ENCODE results near the gene CLDN15. TPM values are rescaled to one million over a fixed set of nuclear protein-coding genes. Genes with fewer than 3 reads are reported as not detected.
"Not testable (repeated sequence)": the region's sequence is repeated elsewhere in the genome, so short reads cannot be mapped to it uniquely, and the experiment has no call there.

The CLDN15 gene
- total RNA-seq, 4 donors from 2014 or later, result 9.5 to 21.2 (median 13.0) TPM

DNA sequence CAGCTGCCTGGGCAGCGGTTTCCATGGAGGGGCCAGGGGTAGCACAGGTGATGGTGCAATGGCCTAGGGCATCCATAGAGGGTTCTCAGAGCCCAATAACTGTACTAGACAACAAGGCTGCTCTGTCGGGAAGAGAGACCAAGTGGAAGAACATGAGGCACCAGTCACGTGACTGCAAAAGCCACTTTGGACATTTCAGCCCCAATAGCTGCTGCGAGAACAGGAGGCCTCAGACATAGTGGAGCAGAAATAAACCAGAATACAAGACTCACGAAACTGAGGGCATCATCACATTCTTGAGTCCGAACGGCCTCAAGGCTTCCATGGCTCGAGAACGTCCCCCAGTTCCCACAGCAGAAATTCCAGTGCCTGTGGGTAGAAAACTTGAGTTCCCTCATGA is 39.6 kb upstream of the CLDN15 start:
- no peak overlapping the region for H3K4me3 ChIP-seq (ENCODE audit: low read depth, poor library complexity, severe bottlenecking)
- 75 to 79% methylated on average over 9 of the region's 9 CpGs for WGBS, 2 donors
- TF ChIP-seq, protein P1, sequence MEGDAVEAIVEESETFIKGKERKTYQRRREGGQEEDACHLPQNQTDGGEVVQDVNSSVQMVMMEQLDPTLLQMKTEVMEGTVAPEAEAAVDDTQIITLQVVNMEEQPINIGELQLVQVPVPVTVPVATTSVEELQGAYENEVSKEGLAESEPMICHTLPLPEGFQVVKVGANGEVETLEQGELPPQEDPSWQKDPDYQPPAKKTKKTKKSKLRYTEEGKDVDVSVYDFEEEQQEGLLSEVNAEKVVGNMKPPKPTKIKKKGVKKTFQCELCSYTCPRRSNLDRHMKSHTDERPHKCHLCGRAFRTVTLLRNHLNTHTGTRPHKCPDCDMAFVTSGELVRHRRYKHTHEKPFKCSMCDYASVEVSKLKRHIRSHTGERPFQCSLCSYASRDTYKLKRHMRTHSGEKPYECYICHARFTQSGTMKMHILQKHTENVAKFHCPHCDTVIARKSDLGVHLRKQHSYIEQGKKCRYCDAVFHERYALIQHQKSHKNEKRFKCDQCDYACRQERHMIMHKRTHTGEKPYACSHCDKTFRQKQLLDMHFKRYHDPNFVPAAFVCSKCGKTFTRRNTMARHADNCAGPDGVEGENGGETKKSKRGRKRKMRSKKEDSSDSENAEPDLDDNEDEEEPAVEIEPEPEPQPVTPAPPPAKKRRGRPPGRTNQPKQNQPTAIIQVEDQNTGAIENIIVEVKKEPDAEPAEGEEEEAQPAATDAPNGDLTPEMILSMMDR (IDR thresholded peaks at IDR 0.05), result no peak
- no peak for TF ChIP-seq POLR2A (IDR thresholded peaks at IDR 0.05)
- intact Hi-C loops (cut with DNase I; ENCODE audit: low total_unique reads), result no loop called here
- no peak for DNase-seq (ENCODE audit: low spot score in 2 of 2)

DNA sequence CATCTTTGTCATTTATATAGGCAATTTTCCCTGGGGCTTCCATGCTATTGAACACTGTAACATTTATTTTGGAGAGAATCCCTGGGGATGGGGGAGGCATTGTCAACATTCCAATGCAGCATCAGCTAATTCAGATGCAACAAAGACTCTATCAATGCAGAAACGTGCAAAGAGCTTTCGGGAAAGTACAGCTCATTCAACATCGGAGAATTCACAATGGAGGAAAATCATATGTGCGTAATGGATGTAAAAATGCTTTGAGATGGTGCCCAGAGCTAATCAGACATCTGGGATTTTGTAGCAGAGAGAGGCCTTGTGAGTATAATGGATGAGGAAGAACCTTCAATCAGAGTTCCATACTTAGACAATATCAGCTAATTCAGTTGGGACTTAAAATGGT is 35.6 kb upstream of the CLDN15 start:
- no peak for TF ChIP-seq POLR2A (IDR thresholded peaks at IDR 0.05)
- TF ChIP-seq, protein P1 (IDR thresholded peaks at IDR 0.05), result no peak
- WGBS, 2 donors, result 31 to 48% methylated on average over 4 of the region's 4 CpGs
- H3K4me3 ChIP-seq (ENCODE audit: low read depth, poor library complexity, severe bottlenecking), result no peak overlapping the region
- intact Hi-C loops (cut with DNase I; ENCODE audit: low total_unique reads), result no loop called here
- DNase-seq (ENCODE audit: low spot score in 2 of 2), result no peak

DNA sequence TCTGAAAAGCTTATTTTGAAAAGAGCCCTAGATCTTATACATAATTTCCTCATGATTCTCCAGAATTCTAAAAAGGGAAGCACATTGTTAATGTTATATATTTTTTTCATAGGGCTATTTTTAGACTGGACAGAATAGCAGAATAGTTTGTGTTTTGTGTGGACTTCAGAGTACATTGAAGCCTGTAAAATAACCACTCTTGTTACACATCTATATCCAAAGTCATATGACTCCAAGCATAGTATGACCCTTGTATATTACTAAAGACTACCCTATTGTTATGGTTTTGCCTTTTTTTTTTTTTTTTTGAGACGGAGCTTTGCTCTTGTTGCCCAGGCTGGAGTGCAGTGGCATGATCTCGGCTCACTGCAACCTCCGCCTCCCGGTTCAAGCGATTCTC is 33.4 kb upstream of the CLDN15 start:
- intact Hi-C loops (cut with DNase I; ENCODE audit: low total_unique reads), result no loop called here
- TF ChIP-seq, protein P1 (IDR thresholded peaks at IDR 0.05), result no peak
- no peak for TF ChIP-seq POLR2A (IDR thresholded peaks at IDR 0.05)
- H3K4me3 ChIP-seq (ENCODE audit: low read depth, poor library complexity, severe bottlenecking), result no peak overlapping the region
- WGBS, 2 donors, result 72 to 74% methylated on average over 5 of the region's 5 CpGs
- DNase-seq (ENCODE audit: low spot score in 2 of 2), result no peak

DNA sequence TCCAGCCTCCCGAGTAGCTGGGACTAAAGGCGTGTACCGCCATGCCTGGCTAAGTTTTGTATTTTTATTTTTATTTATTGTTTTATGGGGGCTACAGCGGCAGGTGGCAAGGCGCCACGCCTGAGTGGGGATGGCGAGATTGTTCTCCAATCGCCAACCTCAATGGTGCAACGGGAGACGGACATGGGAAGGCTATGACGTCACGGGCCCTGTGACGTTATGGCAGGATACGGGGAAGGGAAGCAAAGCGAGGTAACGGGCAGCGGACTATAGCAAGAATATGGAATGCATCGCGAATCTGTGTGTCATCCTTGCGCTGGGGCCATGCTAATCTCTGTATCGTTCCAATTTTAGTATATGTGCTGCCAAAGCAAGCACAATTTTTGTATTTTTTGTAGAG is 32.1 kb upstream of the CLDN15 start:
- TF ChIP-seq POLR2A (IDR thresholded peaks at IDR 0.05), result no peak
- TF ChIP-seq, protein P1 (IDR thresholded peaks at IDR 0.05), result no peak
- intact Hi-C loops (cut with DNase I; ENCODE audit: low total_unique reads), result no loop called here
- no peak overlapping the region for H3K4me3 ChIP-seq (ENCODE audit: low read depth, poor library complexity, severe bottlenecking)
- WGBS, 2 donors, result 89 to 92% methylated on average over 21 of the region's 21 CpGs
- no peak for DNase-seq (ENCODE audit: low spot score in 2 of 2)

DNA sequence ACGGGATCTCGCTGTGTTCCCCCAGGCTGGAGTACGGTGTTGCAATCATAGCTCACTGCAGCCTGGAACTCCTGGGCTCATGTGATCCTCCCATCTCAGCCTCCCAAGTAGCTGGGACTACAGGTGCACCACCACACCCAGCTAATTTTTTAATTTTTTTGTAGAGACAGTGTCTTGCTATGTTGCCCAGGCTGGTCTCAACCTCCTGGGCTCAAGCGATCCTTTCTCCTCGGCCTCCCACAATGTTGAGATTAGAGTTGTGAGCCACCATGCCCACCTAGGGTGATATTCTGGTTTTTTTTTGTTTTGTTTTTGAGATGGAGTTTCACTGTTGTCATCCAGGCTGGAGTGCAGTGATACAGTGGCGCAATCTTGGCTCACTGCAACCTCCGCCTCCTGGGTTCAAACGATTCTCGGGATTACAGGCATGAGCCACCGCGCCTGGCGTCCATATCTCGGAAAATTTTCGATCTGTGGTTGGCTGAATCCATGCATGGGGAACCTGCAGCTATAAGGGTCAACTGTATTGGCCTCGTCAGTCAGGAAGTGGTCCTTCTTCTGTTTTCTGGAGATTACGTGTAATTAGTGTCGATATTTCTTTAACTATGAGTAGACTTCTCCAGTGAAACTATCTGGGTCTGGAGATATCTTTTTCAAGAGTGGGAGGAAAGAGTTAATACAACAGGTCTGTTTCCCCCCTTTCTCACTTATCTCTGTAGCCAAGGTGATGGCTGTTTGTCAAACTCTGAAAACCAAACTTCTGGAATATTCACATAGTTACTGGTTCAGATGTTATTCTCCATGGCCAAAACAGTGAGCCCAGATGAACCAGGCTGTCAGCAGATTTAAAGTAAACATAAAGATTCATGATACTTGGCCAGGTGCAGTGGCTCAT is 28.3 kb upstream of the CLDN15 start:
- TF ChIP-seq, protein P1 (IDR thresholded peaks at IDR 0.05), result no peak
- no peak for TF ChIP-seq POLR2A (IDR thresholded peaks at IDR 0.05)
- intact Hi-C loops (cut with DNase I; ENCODE audit: low total_unique reads), result no loop called here
- 77 to 86% methylated on average over 17 of the region's 17 CpGs for WGBS, 2 donors
- no peak overlapping the region for H3K4me3 ChIP-seq (ENCODE audit: low read depth, poor library complexity, severe bottlenecking)
- no peak for DNase-seq (ENCODE audit: low spot score in 2 of 2)

DNA sequence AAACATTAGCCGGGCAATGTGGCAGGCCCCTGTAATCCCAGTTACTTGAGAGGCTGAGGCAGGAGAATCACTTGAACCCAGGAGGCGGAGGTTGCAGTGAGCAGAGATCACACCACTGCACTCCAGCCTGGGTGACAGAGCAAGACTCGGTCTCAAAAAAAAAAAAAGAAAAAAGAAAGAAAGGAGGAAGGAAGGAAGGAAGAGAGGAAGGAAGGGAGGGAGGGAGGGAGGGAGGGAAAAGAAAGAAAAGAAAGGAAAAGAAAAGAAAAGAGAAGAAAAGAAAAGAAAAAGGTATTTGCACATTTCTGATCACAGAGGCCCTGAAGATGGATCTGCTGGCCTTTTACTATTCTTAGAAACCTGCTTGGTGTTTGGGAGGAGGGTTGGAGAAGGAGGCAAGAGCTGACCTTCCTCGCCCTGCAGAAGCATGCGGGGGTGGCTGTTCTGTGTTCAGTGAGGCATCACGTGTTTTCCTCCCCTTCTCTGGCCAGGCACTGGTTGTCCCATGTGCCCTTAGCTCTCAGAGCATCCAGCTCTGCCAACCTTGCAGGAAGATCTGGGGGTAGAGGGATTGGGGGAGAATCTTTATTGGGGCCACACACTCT is 26.6 kb upstream of the CLDN15 start:
- DNase-seq (ENCODE audit: low spot score in 2 of 2); intact Hi-C loops (cut with DNase I; ENCODE audit: low total_unique reads); H3K4me3 ChIP-seq (ENCODE audit: low read depth, poor library complexity, severe bottlenecking): not testable (repeated sequence)
- WGBS, 2 donors, result 61% methylated on average over 6 of the region's 6 CpGs
